Fibroblast of upper back skin (primary cell): ENCODE results near the gene THEM4.
"Not testable (repeated sequence)": the region's sequence is repeated elsewhere in the genome, so short reads cannot be mapped to it uniquely, and the experiment has no call there.

ENCODE experiments used
- DNase-seq: peaks from one replicate; pipeline ENCODE4 v3.0.0-alpha.2; 2013

THEM4 gene

DNA sequence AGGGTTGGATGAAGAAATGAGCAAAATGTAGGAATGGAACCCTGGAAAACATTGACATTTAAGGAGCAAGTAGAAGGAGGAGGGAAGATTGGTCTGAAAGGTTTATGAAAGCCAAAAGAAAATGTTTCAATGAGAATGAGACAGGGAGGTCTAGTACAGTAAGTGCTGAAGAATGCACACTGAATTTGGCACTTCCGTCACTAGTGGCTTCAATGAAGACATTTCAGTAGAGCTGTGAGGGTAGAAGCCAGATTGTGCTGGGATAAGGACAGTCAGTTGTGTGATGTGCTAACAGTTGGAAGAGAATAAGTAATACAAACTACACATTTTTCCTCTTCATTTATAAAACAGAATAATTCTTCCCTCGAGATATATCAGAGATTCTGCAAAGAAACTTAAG is 17.1 kb downstream of the THEM4 start:
- peak; percentile 38 for DNase-seq

DNA sequence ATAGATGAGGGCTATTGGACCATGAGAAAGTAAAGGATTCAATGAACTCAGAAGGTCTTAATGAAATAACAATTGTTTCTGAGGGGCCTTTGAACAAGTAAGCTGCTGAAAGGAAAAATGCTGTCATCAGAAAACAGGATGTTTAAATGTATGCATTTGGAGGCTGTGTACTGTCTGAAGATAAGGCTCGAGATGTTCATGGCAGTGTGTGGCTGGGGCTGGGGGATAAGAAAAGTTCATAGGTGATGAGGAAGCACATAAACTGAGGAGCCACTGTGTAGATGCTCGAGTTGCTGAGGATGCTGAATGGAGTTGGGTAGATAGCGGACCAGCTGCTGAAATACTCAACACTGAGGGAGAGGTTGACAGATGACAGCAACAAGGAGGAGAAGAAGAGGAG is 17.8 kb downstream of the THEM4 start:
- DNase-seq = no peak

DNA sequence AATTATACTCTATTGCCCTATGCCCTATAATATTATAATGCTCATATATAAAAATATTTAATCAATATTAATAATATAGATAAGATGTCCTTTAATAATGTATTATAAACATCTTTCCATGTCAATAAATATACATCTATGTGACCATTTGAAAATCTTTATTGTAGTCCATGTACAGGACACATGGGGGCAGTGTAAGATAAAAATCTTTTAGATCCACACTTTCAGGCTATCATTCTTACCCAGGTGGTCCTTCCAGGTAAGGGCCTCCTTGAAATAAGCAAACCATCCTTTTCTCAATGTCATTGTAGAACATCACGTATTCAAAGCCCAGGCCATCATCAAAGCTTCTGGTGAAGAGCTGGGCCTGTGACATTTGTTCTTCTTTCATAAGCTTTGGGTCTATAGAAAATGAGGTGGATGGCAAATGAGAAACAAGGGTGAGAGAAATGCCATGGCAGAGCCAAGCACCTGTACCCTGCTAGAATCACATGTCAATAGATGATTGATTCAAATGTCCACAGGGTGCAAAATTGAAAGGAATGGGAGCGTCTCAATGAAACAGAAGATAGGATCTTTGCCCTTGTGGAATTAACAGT is 20.2 kb downstream of the THEM4 start:
- no peak for DNase-seq

- DNase-seq = peak; percentile 41
Measured at GRCh38 chr1:151887028-151887427, 22.3 kb downstream of the THEM4 start.

GRCh38 chr1:151885479-151885878 is 23.8 kb downstream of the THEM4 start:
- no peak for DNase-seq

GRCh38 chr1:151884879-151885278 is 24.4 kb downstream of the THEM4 start:
- not testable (repeated sequence) for DNase-seq

DNA sequence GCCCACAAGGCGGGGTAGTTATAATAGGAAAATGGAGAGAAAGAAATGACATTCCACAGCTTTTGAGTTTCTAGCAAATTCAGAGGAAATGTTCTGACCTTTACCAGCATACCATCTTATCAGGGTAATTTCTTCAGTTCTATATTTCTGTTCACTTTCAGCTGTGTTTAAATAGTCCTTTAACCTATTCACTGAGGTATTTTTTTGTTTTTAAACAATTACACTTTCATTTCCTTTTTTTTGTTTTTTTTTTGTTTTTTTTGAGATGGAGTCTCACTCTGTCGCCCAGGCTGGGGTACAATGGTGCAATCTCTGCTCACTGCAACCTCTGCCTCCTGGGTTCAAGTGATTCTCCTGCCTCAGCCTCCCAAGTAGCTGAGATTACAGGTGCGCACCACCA is 24.9 kb downstream of the THEM4 start:
- DNase-seq = not testable (repeated sequence)

GRCh38 chr1:151883898-151884297 is 25.4 kb downstream of the THEM4 start:
- not testable (repeated sequence) for DNase-seq

GRCh38 chr1:151882918-151883317 is 26.4 kb downstream of the THEM4 start:
- DNase-seq = not testable (repeated sequence)

DNA sequence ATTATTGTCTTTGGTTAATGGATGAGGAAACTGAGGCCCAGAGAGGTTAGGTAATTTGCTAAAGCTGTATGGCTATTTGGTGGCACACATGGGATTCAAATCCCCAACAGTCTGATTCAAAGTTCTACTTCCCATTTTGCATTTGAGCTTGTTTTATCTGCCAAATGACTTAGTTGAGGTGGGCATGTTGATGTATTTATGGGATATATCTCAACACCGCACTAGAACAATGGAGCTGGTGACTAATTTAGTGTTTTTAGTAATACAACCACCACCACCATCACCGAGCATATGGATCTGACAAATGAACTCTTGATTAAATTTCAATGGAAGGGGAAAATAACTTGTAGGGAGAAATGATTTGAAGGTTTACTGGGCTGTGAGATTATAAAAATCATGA is 26.8 kb downstream of the THEM4 start:
- DNase-seq = no peak

DNA sequence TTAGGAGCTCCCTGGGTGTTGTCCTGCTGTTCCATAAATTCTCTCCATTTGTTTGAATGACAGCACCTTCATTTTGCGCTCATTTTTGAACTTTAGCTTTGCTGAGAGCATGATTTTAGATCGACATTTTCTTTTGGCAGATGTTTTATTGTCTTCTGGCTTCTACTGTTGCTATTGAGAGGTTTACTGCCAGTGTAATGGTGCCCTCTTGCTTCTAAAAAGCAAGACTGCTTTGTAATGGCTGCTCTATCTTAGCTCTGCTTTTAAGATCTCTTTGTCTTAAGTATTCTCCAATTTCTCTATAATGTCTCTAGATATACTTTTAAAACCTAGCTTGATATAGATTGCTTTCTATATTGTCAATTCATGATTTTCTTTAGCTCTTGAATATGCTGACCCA is 27.8 kb downstream of the THEM4 start:
- DNase-seq = no peak

- no peak for DNase-seq
Measured at GRCh38 chr1:151875419-151876097, 33.8 kb downstream of the THEM4 start.

GRCh38 chr1:151872776-151873175 is 36.5 kb downstream of the THEM4 start:
- not testable (repeated sequence) for DNase-seq

DNA sequence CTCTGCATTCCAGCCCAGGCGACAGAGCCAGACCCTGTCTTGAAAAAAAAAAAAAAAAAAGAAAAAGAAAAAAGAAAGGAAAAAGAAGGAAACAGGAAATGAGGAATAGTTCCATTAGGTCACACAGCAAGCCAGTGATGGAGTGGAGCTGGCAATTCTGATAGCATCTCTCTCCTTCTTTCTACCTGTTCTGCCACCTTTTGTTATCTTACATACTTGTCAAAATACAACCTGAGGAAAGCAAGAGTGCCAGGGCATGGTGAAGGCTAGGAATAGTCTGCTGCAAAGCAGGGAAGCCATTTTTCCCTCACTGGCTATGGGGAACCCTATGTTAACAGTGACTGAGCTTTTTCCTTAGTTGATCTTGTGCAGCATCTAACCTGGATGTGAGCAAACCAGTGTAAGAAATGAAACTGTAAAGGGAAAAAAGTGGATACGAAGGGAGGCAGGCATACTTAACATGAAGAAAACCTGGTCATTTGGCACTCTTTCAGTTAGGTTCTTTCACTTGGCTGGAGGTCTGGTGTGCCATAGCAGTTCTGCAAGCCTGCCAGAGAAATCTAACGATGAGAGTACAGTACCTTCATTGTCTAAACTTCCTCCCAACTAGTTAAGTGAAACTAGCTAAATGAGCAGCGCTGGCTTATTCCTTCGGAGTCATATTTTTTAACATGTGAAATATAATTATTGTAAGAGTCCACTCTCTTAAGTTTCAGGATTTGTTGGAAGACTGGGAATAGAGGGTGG is 37.9 kb downstream of the THEM4 start:
- no peak for DNase-seq

DNA sequence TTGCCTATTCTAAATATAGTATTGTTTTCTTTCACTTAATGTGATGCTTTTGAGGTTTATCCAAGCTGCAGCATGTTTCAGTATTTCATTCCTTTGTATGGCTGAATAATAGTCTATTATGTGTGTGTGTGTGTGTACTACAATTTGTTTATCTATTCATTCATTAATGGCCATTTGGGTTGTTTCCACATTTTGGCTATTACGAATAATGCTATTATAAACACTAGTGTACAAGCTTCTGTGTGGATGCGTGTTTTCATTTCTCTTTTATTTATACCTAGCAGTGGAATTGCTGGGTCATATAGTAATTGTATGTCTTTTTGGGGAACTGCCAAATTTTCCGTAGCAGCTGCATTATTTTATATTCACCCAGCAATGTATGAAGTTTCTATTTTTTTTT is 40.8 kb downstream of the THEM4 start:
- DNase-seq = no peak

- DNase-seq = peak; percentile 50
Measured at GRCh38 chr1:151867765-151868411, 41.4 kb downstream of the THEM4 start.

DNA sequence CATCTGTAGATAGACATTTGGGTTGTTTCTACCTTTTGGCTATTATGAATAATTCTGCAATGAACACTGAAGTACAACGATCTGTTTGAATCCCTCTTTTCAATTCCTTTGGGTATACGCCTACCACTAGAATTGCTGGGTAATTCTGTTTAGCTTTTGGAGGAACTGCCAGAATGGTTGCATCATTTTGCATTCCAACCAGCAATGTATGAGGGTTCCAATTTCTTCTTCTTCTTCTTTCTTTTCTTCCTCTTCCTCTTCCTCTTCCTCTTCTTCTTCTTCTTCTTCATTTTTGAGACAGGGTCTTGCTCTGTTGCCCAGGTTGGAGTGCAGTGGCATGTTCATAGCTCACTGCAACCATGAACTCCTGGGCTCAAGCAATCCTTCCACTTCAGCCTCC is 42.0 kb downstream of the THEM4 start:
- peak; percentile 10 for DNase-seq

- no peak for DNase-seq
Measured at GRCh38 chr1:151864411-151864810, 44.9 kb downstream of the THEM4 start.

DNA sequence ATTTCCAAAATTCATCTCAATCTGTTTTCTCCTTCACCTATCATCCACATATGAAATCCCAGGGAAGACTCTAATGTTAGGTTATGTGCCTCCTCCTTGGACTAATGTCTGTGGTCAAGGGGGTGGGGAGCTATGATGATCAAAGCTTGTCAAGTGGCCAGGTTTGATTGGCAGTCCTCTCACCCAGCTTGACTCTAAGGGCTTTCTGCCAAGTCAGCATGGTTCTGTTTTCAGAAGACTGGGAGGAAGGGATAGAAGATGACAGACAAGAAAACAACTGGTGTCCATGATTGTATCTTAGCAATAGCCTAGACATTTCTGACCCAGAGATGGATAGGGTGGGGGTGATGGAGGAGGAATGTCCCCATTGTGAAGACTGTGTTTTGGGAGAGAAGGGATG is 46.7 kb downstream of the THEM4 start:
- peak; percentile 8 for DNase-seq

- DNase-seq = no peak
Measured at GRCh38 chr1:151860504-151861187, 48.7 kb downstream of the THEM4 start.

DNA sequence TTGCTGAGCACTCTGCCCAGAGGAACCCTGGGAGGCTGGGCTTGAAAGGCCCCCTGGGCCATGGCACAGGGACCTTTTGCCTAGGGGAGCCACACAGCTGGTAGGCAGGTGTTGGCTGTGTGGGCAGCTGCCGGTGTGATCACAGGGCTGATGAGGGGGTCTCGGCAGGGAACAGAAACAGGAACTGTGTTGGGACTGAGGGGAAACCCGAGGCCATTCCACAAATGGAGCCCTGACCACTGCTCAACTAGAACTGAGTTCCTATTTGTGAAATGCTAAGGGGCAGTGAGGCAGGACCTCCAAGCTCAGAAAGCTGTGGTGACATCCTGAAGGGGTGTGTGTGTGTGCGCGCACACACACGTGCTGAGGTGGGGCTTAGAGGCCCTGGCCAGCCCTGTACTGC is 49.4 kb downstream of the THEM4 start:
- no peak for DNase-seq

- no peak for DNase-seq
Measured at GRCh38 chr1:151858886-151859665, 50.2 kb downstream of the THEM4 start.
